Body of pancreas (tissue), 4 donors: ENCODE results near the gene CLDN2. TPM values are rescaled to one million over a fixed set of nuclear protein-coding genes. Genes with fewer than 3 reads are reported as not detected.

Source experiments
- ATAC-seq: fragments of 150-250 bp; one replicate; pipeline ENCODE4 v1.9.1; 2016
- DNase-seq, 4 donors: peaks; one replicate each; pipeline ENCODE4 v3.0.0-alpha.2; 2019
- H3K27ac ChIP-seq, 4 donors: fragments of 200-600 bp; sonication (generic); 1 replicate in 3 of 4; 2 replicates in 1 of 4; pipeline versions ENCODE4 v1.5.1 to v1.6.1; 2016 to 2019; ENCODE audit warnings: mild to moderate bottlenecking in 1 of 4, mixed read lengths in 1 of 4, moderate library complexity in 1 of 4
- H3K27me3 ChIP-seq, 2 donors: fragments of 200-600 bp; sonication (generic); one replicate each; pipeline ENCODE4 v1.6.0; 2016; ENCODE audit warnings: mild to moderate bottlenecking in 1 of 2
- H3K36me3 ChIP-seq, 2 donors: fragments of 200-600 bp; sonication (generic); replicated peaks in 1 of 2; 2 replicates each; pipeline ENCODE4 v1.5.1; 2016; ENCODE audit warnings: low read depth in 2 of 2; ENCODE audit not compliant: insufficient read depth in 1 of 2
- H3K4me1 ChIP-seq: fragments of 200-600 bp; sonication (generic); one replicate; pipeline ENCODE4 v1.6.0; 2016
- H3K4me3 ChIP-seq, 2 donors: fragments of 200-600 bp; sonication (generic); 1 replicate in 1 of 2; 2 replicates in 1 of 2; pipeline ENCODE4 v1.5.1; 2016 to 2019
- H3K9me3 ChIP-seq, 3 donors: fragments of 200-600 bp; sonication (generic); 1 replicate in 2 of 3; 2 replicates in 1 of 3; pipeline ENCODE4 v1.5.1; 2016
- CTCF ChIP-seq, 7 experiments: fragments of 450-650 bp in 4 of 7; fragments of 200-600 bp in 3 of 7; sonication (generic) in 3 of 7; IDR thresholded peaks; one replicate each; pipeline ENCODE4 v1.5.1; 2016 to 2019; ENCODE audit warnings: antibody characterized with exemption in 7 of 7
- POLR2A ChIP-seq, 3 donors: fragments of 450-650 bp; IDR thresholded peaks; one replicate each; pipeline ENCODE4 v1.6.1; 2016; ENCODE audit warnings: antibody characterized with exemption in 3 of 3, mild to moderate bottlenecking in 2 of 3
- WGBS, 2 donors: methylation state at CpG; one replicate each; pipeline ENCODE4 v1.1.5; 2017; 5-methylcytosine and 5-hydroxymethylcytosine counted together
- intact Hi-C: fragments of 100-400 bp; cut with DNase I; formaldehyde crosslinking; loops from one replicate; pipeline ENCODE4 v1.15.1; 2023
- total RNA-seq, 2 donors: library from RNA; depleted of rRNA; stranded (reverse); fragments of >200 nt; gene quantifications; one replicate each; pipeline ENCODE4 v1.1.0, GENCODE V29; 2016

Gene CLDN2
- total RNA-seq, 2 donors from 2014 or later, result 0.33 to 6.0 TPM

GRCh38 chrX:106891762-106892460, 28.3 kb upstream of the CLDN2 start:
- Histone ChIP-seq H3K4me1 (no peaks in the 10 kb centered on the region), H3K27ac (no peak overlapping the region), H3K4me3 (no peak overlapping the region), H3K9me3 (no peaks in the 10 kb centered on the region), H3K27me3 (no peaks in the 10 kb centered on the region), H3K36me3 (no peaks in the 10 kb centered on the region)
- WGBS, 2 donors, result 45 to 47% methylated on average over 7 of the region's 7 CpGs
- ATAC-seq (peak; percentile 18), DNase-seq (no peak)
- no peak for TF ChIP-seq CTCF (IDR thresholded peaks at IDR 0.05)
- TF ChIP-seq POLR2A (IDR thresholded peaks at IDR 0.05), result no peak
- intact Hi-C loops, result no loop called here

- Histone ChIP-seq H3K27me3 (no peaks in the 10 kb centered on the region), H3K4me3 (no peak overlapping the region), H3K9me3 (no peaks in the 10 kb centered on the region), H3K36me3 (no peaks in the 10 kb centered on the region), H3K27ac (no peak overlapping the region), H3K4me1 (peaks cover 10% of the 10 kb centered on the region)
- DNase-seq (peak; percentile 44 to 73 (median 62)), ATAC-seq (peak; percentile 87)
- 23% methylated on average over 6 of the region's 6 CpGs for WGBS, 2 donors
- TF ChIP-seq POLR2A (IDR thresholded peaks at IDR 0.05) (no peak), CTCF (IDR thresholded peaks at IDR 0.05) (peak; percentile 49 to 76 (median 60))
- intact Hi-C loops, result no loop called here
These were observed 25.8 kb upstream of the CLDN2 start for GRCh38 chrX:106894392-106894909.

- DNase-seq (no peak), ATAC-seq (no peak)
- H3K27ac ChIP-seq, result no peak overlapping the region
- H3K9me3 ChIP-seq, result no peaks in the 10 kb centered on the region
- TF ChIP-seq CTCF (IDR thresholded peaks at IDR 0.05) (no peak), POLR2A (IDR thresholded peaks at IDR 0.05) (no peak)
- intact Hi-C loops, result loop anchor here (5.0 kb wide), 1 partner anchor 57 kb away; no protein-coding TSS in a partner anchor
- H3K27me3 ChIP-seq, result no peaks in the 10 kb centered on the region
- H3K4me1 ChIP-seq, result peaks cover 15% of the 10 kb centered on the region
- no peaks in the 10 kb centered on the region for H3K36me3 ChIP-seq
- no peak overlapping the region for H3K4me3 ChIP-seq
- 0 to 38% methylated on average over 1 of the region's 3 CpGs for WGBS, 2 donors
These were observed 25.2 kb upstream of the CLDN2 start for GRCh38 chrX:106894978-106895452.

- no peak for TF ChIP-seq CTCF (IDR thresholded peaks at IDR 0.05)
- no peaks in the 10 kb centered on the region for H3K36me3 ChIP-seq
- H3K4me1 ChIP-seq, result peaks cover 34% of the 10 kb centered on the region
- intact Hi-C loops, result loop anchor here (5.0 kb wide), 1 partner anchor 55 kb away; no protein-coding TSS in a partner anchor
- H3K4me3 ChIP-seq, result no peak overlapping the region
- no peak overlapping the region for H3K27ac ChIP-seq
- DNase-seq, result no peak
- no peaks in the 10 kb centered on the region for H3K27me3 ChIP-seq
- WGBS, 2 donors, result 77 to 85% methylated on average over 5 to 6 of the region's 6 CpGs
- H3K9me3 ChIP-seq, result no peaks in the 10 kb centered on the region
- ATAC-seq, result no peak
These were observed 22.9 kb upstream of the CLDN2 start for GRCh38 chrX:106897259-106897658.
